ENCODE results near the gene KITLG.

- TF ChIP-seq USF1 (IDR thresholded peaks at IDR 0.05) (no peak), CEBPB (IDR thresholded peaks at IDR 0.05) (no peak), MAX (IDR thresholded peaks at IDR 0.05) (no peak), RAD21 (IDR thresholded peaks at IDR 0.05; ENCODE audit: low read depth) (no peak), EGR1 (IDR thresholded peaks at IDR 0.05) (no peak), ZBTB7A (IDR thresholded peaks at IDR 0.05; ENCODE audit: low read depth) (no peak), EP300 (IDR thresholded peaks at IDR 0.05; ENCODE audit: borderline replicate concordance) (no peak)
These were observed 4.8 kb upstream of the KITLG start for GRCh38 chr12:88585077-88585476.

All from Ishikawa (cell line).